ENCODE results near the gene WLS. TPM values are rescaled to one million over a fixed set of nuclear protein-coding genes. Genes with fewer than 3 reads are reported as not detected.

The WLS gene
- total and polyA plus RNA-seq, 10 of the 15 experiments (the other 5 are each of a cell fraction or from before 2014, with no cell fraction given), result 0.04 to 0.36 TPM; not detected in 8

DNA sequence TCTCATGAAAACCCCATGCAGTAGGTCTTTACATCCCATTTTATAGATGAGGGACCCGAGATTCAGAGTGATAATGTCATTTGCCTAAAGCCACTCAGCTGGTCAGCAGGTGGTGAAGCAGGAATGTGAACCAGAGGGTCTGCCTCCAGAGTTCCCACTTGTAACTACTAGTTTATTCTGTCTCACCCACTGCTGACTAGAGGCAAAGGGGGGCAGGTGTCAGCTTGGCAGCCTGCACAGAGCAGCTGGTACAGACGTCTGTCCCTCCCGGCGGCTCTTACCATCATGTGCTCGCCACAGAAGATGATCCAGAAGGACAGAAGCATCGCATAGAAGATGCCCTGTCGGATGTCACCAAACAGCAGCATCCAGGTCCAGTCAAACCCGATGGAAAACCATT is 82.4 kb downstream of the WLS start (continued):
- TF ChIP-seq, protein P1, sequence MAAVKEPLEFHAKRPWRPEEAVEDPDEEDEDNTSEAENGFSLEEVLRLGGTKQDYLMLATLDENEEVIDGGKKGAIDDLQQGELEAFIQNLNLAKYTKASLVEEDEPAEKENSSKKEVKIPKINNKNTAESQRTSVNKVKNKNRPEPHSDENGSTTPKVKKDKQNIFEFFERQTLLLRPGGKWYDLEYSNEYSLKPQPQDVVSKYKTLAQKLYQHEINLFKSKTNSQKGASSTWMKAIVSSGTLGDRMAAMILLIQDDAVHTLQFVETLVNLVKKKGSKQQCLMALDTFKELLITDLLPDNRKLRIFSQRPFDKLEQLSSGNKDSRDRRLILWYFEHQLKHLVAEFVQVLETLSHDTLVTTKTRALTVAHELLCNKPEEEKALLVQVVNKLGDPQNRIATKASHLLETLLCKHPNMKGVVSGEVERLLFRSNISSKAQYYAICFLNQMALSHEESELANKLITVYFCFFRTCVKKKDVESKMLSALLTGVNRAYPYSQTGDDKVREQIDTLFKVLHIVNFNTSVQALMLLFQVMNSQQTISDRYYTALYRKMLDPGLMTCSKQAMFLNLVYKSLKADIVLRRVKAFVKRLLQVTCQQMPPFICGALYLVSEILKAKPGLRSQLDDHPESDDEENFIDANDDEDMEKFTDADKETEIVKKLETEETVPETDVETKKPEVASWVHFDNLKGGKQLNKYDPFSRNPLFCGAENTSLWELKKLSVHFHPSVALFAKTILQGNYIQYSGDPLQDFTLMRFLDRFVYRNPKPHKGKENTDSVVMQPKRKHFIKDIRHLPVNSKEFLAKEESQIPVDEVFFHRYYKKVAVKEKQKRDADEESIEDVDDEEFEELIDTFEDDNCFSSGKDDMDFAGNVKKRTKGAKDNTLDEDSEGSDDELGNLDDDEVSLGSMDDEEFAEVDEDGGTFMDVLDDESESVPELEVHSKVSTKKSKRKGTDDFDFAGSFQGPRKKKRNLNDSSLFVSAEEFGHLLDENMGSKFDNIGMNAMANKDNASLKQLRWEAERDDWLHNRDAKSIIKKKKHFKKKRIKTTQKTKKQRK (IDR thresholded peaks at IDR 0.05; ENCODE audit: low read depth, low read length), result no peak
- TF ChIP-seq ATF3 (IDR thresholded peaks at IDR 0.05; ENCODE audit: borderline replicate concordance, extremely low read depth, low read depth, low read length) (no peak), RCOR1 (conservative IDR thresholded peaks at IDR 0.05; ENCODE audit: low read depth, low read length) (no peak), BCLAF1 (IDR thresholded peaks at IDR 0.05) (no peak), ZNF622 (IDR thresholded peaks at IDR 0.05) (no peak), NR2F1 (conservative IDR thresholded peaks at IDR 0.05) (no peak)

All from GM12878 (cell line).